ENCODE measurements around the gene RAD51B. TPM values are rescaled to one million over a fixed set of nuclear protein-coding genes. Genes with fewer than 3 reads are reported as not detected.

Gene RAD51B
- total and polyA plus RNA-seq, 2 donors (not counting 1 experiment from before 2014, with no cell fraction given) = 4.6 to 16.3 TPM

GRCh38 chr14:68513838-68514607, 694.4 kb downstream of the RAD51B start:
- H2AFZ ChIP-seq (ENCODE audit: low read length) = no peak overlapping the region
- no peaks in the 10 kb centered on the region for H3K9me3 ChIP-seq (ENCODE audit: control insufficient read depth, insufficient read depth, low read depth, low read length)
- no peaks in the 10 kb centered on the region for H3K79me2 ChIP-seq (ENCODE audit: control insufficient read depth, insufficient read depth, low read length)
- no peak overlapping the region for H3K27ac ChIP-seq (ENCODE audit: insufficient read depth, low read length)
- peaks cover 18% of the 10 kb centered on the region for H3K4me1 ChIP-seq (ENCODE audit: control insufficient read depth, extremely low read depth, insufficient read depth, low read length)
- H3K9ac ChIP-seq (ENCODE audit: insufficient read depth, low read length) = no peak overlapping the region
- no peak for DNase-seq (ENCODE audit: low read depth in 2 of 2)
- no peak overlapping the region for H3K4me2 ChIP-seq (ENCODE audit: extremely low read depth, insufficient read depth, low read length)
- TF ChIP-seq EZH2 (IDR thresholded peaks at IDR 0.05; ENCODE audit: low read length, missing control alignments) = no peak
- no peaks in the 10 kb centered on the region for H4K20me1 ChIP-seq (ENCODE audit: control insufficient read depth, extremely low read depth, insufficient read depth, low read length)
- no peak overlapping the region for H3K4me3 ChIP-seq (replicated peaks in 1 of 4; ENCODE audit: control extremely low read depth in 1 of 4, insufficient read depth in 1 of 4, low read depth in 3 of 4, low read length in 4 of 4)
- H3K27me3 ChIP-seq (ENCODE audit: control insufficient read depth, insufficient read depth, low read length) = no peaks in the 10 kb centered on the region
- no peaks in the 10 kb centered on the region for H3K36me3 ChIP-seq (ENCODE audit: control insufficient read depth, insufficient read depth, low read length)

- no peak overlapping the region for H3K9ac ChIP-seq (ENCODE audit: insufficient read depth, low read length)
- peaks cover 16% of the 10 kb centered on the region for H3K4me1 ChIP-seq (ENCODE audit: control insufficient read depth, extremely low read depth, insufficient read depth, low read length)
- no peaks in the 10 kb centered on the region for H3K79me2 ChIP-seq (ENCODE audit: control insufficient read depth, insufficient read depth, low read length)
- H3K9me3 ChIP-seq (ENCODE audit: control insufficient read depth, insufficient read depth, low read depth, low read length) = no peaks in the 10 kb centered on the region
- H3K27me3 ChIP-seq (ENCODE audit: control insufficient read depth, insufficient read depth, low read length) = no peaks in the 10 kb centered on the region
- H3K4me3 ChIP-seq (replicated peaks in 1 of 4; ENCODE audit: control extremely low read depth in 1 of 4, insufficient read depth in 1 of 4, low read depth in 3 of 4, low read length in 4 of 4) = no peak overlapping the region
- H3K4me2 ChIP-seq (ENCODE audit: extremely low read depth, insufficient read depth, low read length) = no peak overlapping the region
- H4K20me1 ChIP-seq (ENCODE audit: control insufficient read depth, extremely low read depth, insufficient read depth, low read length) = no peaks in the 10 kb centered on the region
- no peaks in the 10 kb centered on the region for H3K36me3 ChIP-seq (ENCODE audit: control insufficient read depth, insufficient read depth, low read length)
- DNase-seq (ENCODE audit: low read depth in 2 of 2) = no peak
- TF ChIP-seq CTCF (conservative IDR thresholded peaks at IDR 0.05 in 1 of 2, IDR thresholded peaks at IDR 0.05 in 1 of 2; ENCODE audit: low read depth in 1 of 2, low read length in 2 of 2) = no peak
- TF ChIP-seq EZH2 (IDR thresholded peaks at IDR 0.05; ENCODE audit: low read length, missing control alignments) = no peak
- no peak overlapping the region for H2AFZ ChIP-seq (ENCODE audit: low read length)
- no peak overlapping the region for H3K27ac ChIP-seq (ENCODE audit: insufficient read depth, low read length)
Observed at GRCh38 chr14:68514608-68515194, 695.1 kb downstream of the RAD51B start.

GRCh38 chr14:68516342-68516741, 696.8 kb downstream of the RAD51B start:
- Histone ChIP-seq H3K9ac (ENCODE audit: insufficient read depth, low read length) (no peak overlapping the region), H3K27me3 (ENCODE audit: control insufficient read depth, insufficient read depth, low read length) (no peaks in the 10 kb centered on the region), H3K4me3 (replicated peaks in 1 of 4; ENCODE audit: control extremely low read depth in 1 of 4, insufficient read depth in 1 of 4, low read depth in 3 of 4, low read length in 4 of 4) (no peak overlapping the region), H3K79me2 (ENCODE audit: control insufficient read depth, insufficient read depth, low read length) (no peaks in the 10 kb centered on the region), H4K20me1 (ENCODE audit: control insufficient read depth, extremely low read depth, insufficient read depth, low read length) (no peaks in the 10 kb centered on the region), H3K27ac (ENCODE audit: insufficient read depth, low read length) (no peak overlapping the region), H2AFZ (ENCODE audit: low read length) (no peak overlapping the region), H3K4me1 (ENCODE audit: control insufficient read depth, extremely low read depth, insufficient read depth, low read length) (peaks cover 6% of the 10 kb centered on the region), H3K9me3 (ENCODE audit: control insufficient read depth, insufficient read depth, low read depth, low read length) (no peaks in the 10 kb centered on the region), H3K4me2 (ENCODE audit: extremely low read depth, insufficient read depth, low read length) (no peak overlapping the region), H3K36me3 (ENCODE audit: control insufficient read depth, insufficient read depth, low read length) (no peaks in the 10 kb centered on the region)
- no peak for DNase-seq (ENCODE audit: low read depth in 2 of 2)
- TF ChIP-seq EZH2 (IDR thresholded peaks at IDR 0.05; ENCODE audit: low read length, missing control alignments) (no peak), CTCF (conservative IDR thresholded peaks at IDR 0.05 in 1 of 2, IDR thresholded peaks at IDR 0.05 in 1 of 2; ENCODE audit: low read depth in 1 of 2, low read length in 2 of 2) (no peak)
